ENCODE data around the gene GSTO2. TPM values are rescaled to one million over a fixed set of nuclear protein-coding genes. Genes with fewer than 3 reads are reported as not detected.

The GSTO2 gene
- total and polyA plus RNA-seq, 2 of the 4 experiments (the other 2 are of a cell fraction) = 1.4 to 2.3 TPM

GRCh38 chr10:104268405-104268712 is 625 bp upstream of the GSTO2 start:
- H3K4me3 ChIP-seq (ENCODE audit: insufficient read depth, low read depth, low read length) = peak overlapping the region; percentile 55
- peak overlapping the region; percentile 26 for H3K27ac ChIP-seq (ENCODE audit: insufficient read depth, low read length)
- H3K4me1 ChIP-seq (ENCODE audit: control insufficient read depth, insufficient read depth, low read length) = peaks cover 2% of the 10 kb centered on the region
- intact Hi-C loops (cut with micrococcal nuclease) = no loop called here
- no peak overlapping the region for H3K14ac ChIP-seq (replicated peaks; ENCODE audit: low read depth, low read length)
- no peaks in the 10 kb centered on the region for H3K9me1 ChIP-seq (ENCODE audit: insufficient read depth, low read length)
- CTCF ChIA-PET = no interaction called here
- peak overlapping the region; percentile 46 to 67; a peak in 2 of 4 replicates for H4K8ac ChIP-seq (ENCODE audit: low read depth in 2 of 2, low read length in 2 of 2)
- no peak overlapping the region; the same call in 1 of the 2 replicates for H4K91ac ChIP-seq (ENCODE audit: insufficient read depth, low read depth, low read length)
- no peak overlapping the region for H3K23ac ChIP-seq (ENCODE audit: low read depth, low read length)
- H2AFZ ChIP-seq (replicated peaks; ENCODE audit: low read length, poor library complexity) = no peak overlapping the region
- BruUV-seq (replicated peaks) = no TSS peak
- peaks cover 28% of the 10 kb centered on the region for H3K36me3 ChIP-seq (ENCODE audit: control insufficient read depth, insufficient read depth, low read length)
- TF ChIP-seq CEBPB (IDR thresholded peaks at IDR 0.05; ENCODE audit: low read depth, low read length) (peak; percentile 24; the same call in 1 of the 2 replicates), CHD1 (IDR thresholded peaks at IDR 0.05; ENCODE audit: low read depth, low read length) (no peak)
- H2AK9ac ChIP-seq (replicated peaks; ENCODE audit: low read depth, low read length, poor library complexity) = peak overlapping the region; percentile 48
- POLR2A ChIA-PET (ENCODE audit: unreplicated experiment) = no interaction called here
- no peaks in the 10 kb centered on the region for H3K27me3 ChIP-seq (ENCODE audit: control insufficient read depth, insufficient read depth, low read length)
- H4K5ac ChIP-seq (ENCODE audit: low read depth, low read length) = peak overlapping the region; percentile 42
- H2AK5ac ChIP-seq (ENCODE audit: low read depth, low read length) = peak overlapping the region; percentile 61; the same call in 1 of the 2 replicates
- peaks cover 0 to 29% of the 10 kb centered on the region in 2 experiments; a peak in 2 of 4 replicates for H3K79me1 ChIP-seq (ENCODE audit: low read depth in 1 of 2, low read length in 2 of 2)
- H3K4me2 ChIP-seq (ENCODE audit: low read depth, low read length) = peak overlapping the region; percentile 76
- H2BK20ac ChIP-seq (ENCODE audit: low read depth, low read length) = no peak overlapping the region
- no CpG with 5 or more reads among the region's 10 CpGs for WGBS, 2 experiments (ENCODE audit: extremely low coverage in 2 of 2, insufficient read length in 1 of 2)
- in situ Hi-C loops (cut with MboI; ENCODE audit: low sequenced_read_pairs) = no loop called here
- no peak overlapping the region; the same call in 1 of the 2 replicates for H3K56ac ChIP-seq (ENCODE audit: extremely low read depth, insufficient read depth, low read length)
- H2BK5ac ChIP-seq (ENCODE audit: low read depth, low read length, poor library complexity, severe bottlenecking) = no peak overlapping the region
- no peak overlapping the region for H2BK120ac ChIP-seq (ENCODE audit: low read depth, low read length)
- peak overlapping the region; percentile 43; the same call in 1 of the 2 replicates for H3K9ac ChIP-seq (ENCODE audit: low read depth, low read length)
- no peak for ATAC-seq (ENCODE audit: low read depth)
- H3K9me3 ChIP-seq (ENCODE audit: control insufficient read depth, insufficient read depth, low read length) = no peaks in the 10 kb centered on the region
- H3K4ac ChIP-seq (ENCODE audit: low read depth, low read length) = peak overlapping the region; percentile 22
- no peak overlapping the region for H3K18ac ChIP-seq (ENCODE audit: low read depth, low read length)
- no peak for DNase-seq
- dilution Hi-C loops (cut with HindIII; ENCODE audit: low sequenced_read_pairs, unreplicated experiment) = no loop called here
- H4K20me1 ChIP-seq (ENCODE audit: insufficient read depth, low read length) = peaks cover 12% of the 10 kb centered on the region; the same call in 1 of the 2 replicates
- H2BK15ac ChIP-seq (ENCODE audit: low read depth, low read length) = no peak overlapping the region

Measured in IMR-90 (cell line).